GM21360 (cell line): ENCODE results near the gene FMN2.

Experiments used
- ATAC-seq: cut with Tn5 transposase; IDR thresholded peaks from one replicate; pipeline ENCODE4 v1.9.1; 2021; ENCODE audit warnings: mild to moderate bottlenecking, moderate library complexity; ENCODE audit not compliant: unreplicated experiment

FMN2 gene

GRCh38 chr1:240474133-240474614, 382.5 kb downstream of the FMN2 start:
- ATAC-seq, result no peak

GRCh38 chr1:240475832-240476231, 384.1 kb downstream of the FMN2 start:
- ATAC-seq, result no peak

- ATAC-seq, result no peak
Observed at GRCh38 chr1:240478536-240478935, 386.9 kb downstream of the FMN2 start.

GRCh38 chr1:240484804-240485443, 393.2 kb downstream of the FMN2 start:
- no peak for ATAC-seq

GRCh38 chr1:240486611-240487010, 394.9 kb downstream of the FMN2 start:
- ATAC-seq, result no peak

GRCh38 chr1:240487493-240487892, 395.8 kb downstream of the FMN2 start:
- no peak for ATAC-seq

GRCh38 chr1:240491156-240491555, 399.5 kb downstream of the FMN2 start:
- ATAC-seq, result no peak

GRCh38 chr1:240491796-240492195, 400.1 kb downstream of the FMN2 start:
- no peak for ATAC-seq

GRCh38 chr1:240492832-240493440, 401.3 kb downstream of the FMN2 start:
- no peak for ATAC-seq

- no peak for ATAC-seq
Observed at GRCh38 chr1:240495601-240496000, 403.9 kb downstream of the FMN2 start.

- no peak for ATAC-seq
Observed at GRCh38 chr1:240496356-240496755, 404.7 kb downstream of the FMN2 start.

GRCh38 chr1:240496941-240497340, 405.3 kb downstream of the FMN2 start:
- ATAC-seq, result no peak

- no peak for ATAC-seq
Observed at GRCh38 chr1:240497908-240498307, 406.2 kb downstream of the FMN2 start.

- ATAC-seq, result no peak
Observed at GRCh38 chr1:240498335-240498734, 406.7 kb downstream of the FMN2 start.

GRCh38 chr1:240499012-240499411, 407.3 kb downstream of the FMN2 start:
- no peak for ATAC-seq

GRCh38 chr1:240500647-240501046, 409.0 kb downstream of the FMN2 start:
- no peak for ATAC-seq

- no peak for ATAC-seq
Observed at GRCh38 chr1:240501115-240501514, 409.4 kb downstream of the FMN2 start.

GRCh38 chr1:240503036-240503435, 411.4 kb downstream of the FMN2 start:
- ATAC-seq, result no peak

GRCh38 chr1:240503558-240503957, 411.9 kb downstream of the FMN2 start:
- no peak for ATAC-seq

- no peak for ATAC-seq
Observed at GRCh38 chr1:240506176-240506575, 414.5 kb downstream of the FMN2 start.

GRCh38 chr1:240508201-240508600, 416.5 kb downstream of the FMN2 start:
- no peak for ATAC-seq

GRCh38 chr1:240508950-240509349, 417.3 kb downstream of the FMN2 start:
- ATAC-seq, result no peak

- no peak for ATAC-seq
Observed at GRCh38 chr1:240511789-240512188, 420.1 kb downstream of the FMN2 start.
